ENCODE measurements around the gene TIMM10. TPM values are rescaled to one million over a fixed set of nuclear protein-coding genes. Genes with fewer than 3 reads are reported as not detected.

The TIMM10 gene
- total and polyA plus RNA-seq, 8 donors: 21.7 to 41.0 (median 33.6) TPM

- no peak for ATAC-seq
- Histone ChIP-seq H3K4me3 (no peak overlapping the region), H3K36me3 (peaks cover 0 to 3% of the 10 kb centered on the region in 2 donors), H3K9me3 (no peaks in the 10 kb centered on the region), H3K27ac (no peak overlapping the region), H3K27me3 (peaks cover 5 to 59% of the 10 kb centered on the region in 2 donors), H3K4me1 (peaks cover 22 to 58% of the 10 kb centered on the region in 2 donors)
- no peak for TF ChIP-seq CTCF (IDR thresholded peaks at IDR 0.05)
- intact Hi-C loops (cut with DNase I): no loop called here
- no peak for DNase-seq
Observed at GRCh38 chr11:57479021-57479663, 51.4 kb downstream of the TIMM10 start.

Other genes with a start within 250 kb of the TIMM10 start
- gene TNKS1BP1, start 205.8 kb downstream of the TIMM10 start, total RNA-seq: 100 to 1,000 TPM; 156 to 203 TPM
- 100 to 1,000 TPM; 119 to 157 (median 130) TPM for gene TNKS1BP1, start 205.8 kb downstream of the TIMM10 start, polyA plus RNA-seq (ENCODE audit: insufficient read length in 6 of 6)
- gene SSRP1, start 194.9 kb downstream of the TIMM10 start, total RNA-seq: 10 to 100 TPM; 57.3 to 86.3 TPM
- gene SSRP1, start 194.9 kb downstream of the TIMM10 start, polyA plus RNA-seq (ENCODE audit: insufficient read length in 6 of 6): 100 to 1,000 TPM; 162 to 208 (median 182) TPM
- gene P2RX3, start 192.4 kb downstream of the TIMM10 start, total RNA-seq: not detected
- under 1 TPM; 0.17 to 0.58 (median 0.28) TPM for gene P2RX3, start 192.4 kb downstream of the TIMM10 start, polyA plus RNA-seq (ENCODE audit: insufficient read length in 6 of 6)
- not detected for gene PRG3, start 149.6 kb downstream of the TIMM10 start, total RNA-seq
- gene PRG3, start 149.6 kb downstream of the TIMM10 start, polyA plus RNA-seq (ENCODE audit: insufficient read length in 6 of 6): 1 to 10 TPM in 1 of 6 donors, under 1 TPM in 5; 0.43 to 1.0 (median 0.76) TPM
- gene PRG2, start 140.1 kb downstream of the TIMM10 start, total RNA-seq: under 1 TPM in 1 of 2 donors, not detected in 1; 0.34 TPM
- gene PRG2, start 140.1 kb downstream of the TIMM10 start, polyA plus RNA-seq (ENCODE audit: insufficient read length in 6 of 6): 1 to 10 TPM in 5 of 6 donors, under 1 TPM in 1; 0.84 to 1.7 (median 1.4) TPM
- gene SLC43A3, start 103.6 kb downstream of the TIMM10 start, total RNA-seq: 100 to 1,000 TPM in 1 of 2 donors, 10 to 100 TPM in 1; 95.6 to 185 TPM
- 10 to 100 TPM; 35.0 to 45.1 (median 40.2) TPM for gene SLC43A3, start 103.6 kb downstream of the TIMM10 start, polyA plus RNA-seq (ENCODE audit: insufficient read length in 6 of 6)
- 1 to 10 TPM; 2.5 to 4.8 TPM for gene RTN4RL2, start 70.2 kb downstream of the TIMM10 start, total RNA-seq
- gene RTN4RL2, start 70.2 kb downstream of the TIMM10 start, polyA plus RNA-seq (ENCODE audit: insufficient read length in 6 of 6): 1 to 10 TPM in 5 of 6 donors, under 1 TPM in 1; 0.87 to 3.7 (median 2.5) TPM
- gene SLC43A1, start 15.1 kb downstream of the TIMM10 start, total RNA-seq: 10 to 100 TPM; 11.8 to 25.3 TPM
- 10 to 100 TPM; 11.7 to 19.6 (median 18.0) TPM for gene SLC43A1, start 15.1 kb downstream of the TIMM10 start, polyA plus RNA-seq (ENCODE audit: insufficient read length in 6 of 6)
- gene SMTNL1, start 6.8 kb upstream of the TIMM10 start, total RNA-seq: not detected
- under 1 TPM; 0.13 to 0.80 (median 0.42) TPM for gene SMTNL1, start 6.8 kb upstream of the TIMM10 start, polyA plus RNA-seq (ENCODE audit: insufficient read length in 6 of 6)
- 100 to 1,000 TPM in 1 of 2 donors, 10 to 100 TPM in 1; 97.1 to 109 TPM for gene UBE2L6, start 36.9 kb upstream of the TIMM10 start, total RNA-seq
- gene UBE2L6, start 36.9 kb upstream of the TIMM10 start, polyA plus RNA-seq (ENCODE audit: insufficient read length in 6 of 6): 10 to 100 TPM; 56.1 to 67.0 (median 62.9) TPM
- gene SERPING1, start 66.9 kb upstream of the TIMM10 start, total RNA-seq: 100 to 1,000 TPM; 195 to 329 TPM
- gene SERPING1, start 66.9 kb upstream of the TIMM10 start, polyA plus RNA-seq (ENCODE audit: insufficient read length in 6 of 6): 100 to 1,000 TPM; 172 to 206 (median 193) TPM
- 1 to 10 TPM; 1.2 to 2.3 TPM for gene YPEL4, start 119.2 kb upstream of the TIMM10 start, total RNA-seq
- 10 to 100 TPM in 1 of 6 donors, 1 to 10 TPM in 5; 5.9 to 10.1 (median 7.0) TPM for gene YPEL4, start 119.2 kb upstream of the TIMM10 start, polyA plus RNA-seq (ENCODE audit: insufficient read length in 6 of 6)
- 10 to 100 TPM; 10.1 to 13.1 TPM for gene CLP1, start 127.0 kb upstream of the TIMM10 start, total RNA-seq
- 10 to 100 TPM; 11.9 to 14.3 (median 13.3) TPM for gene CLP1, start 127.0 kb upstream of the TIMM10 start, polyA plus RNA-seq (ENCODE audit: insufficient read length in 6 of 6)
- gene ZDHHC5, start 137.4 kb upstream of the TIMM10 start, total RNA-seq: 10 to 100 TPM; 69.9 to 83.6 TPM
- 10 to 100 TPM; 37.5 to 48.8 (median 41.0) TPM for gene ZDHHC5, start 137.4 kb upstream of the TIMM10 start, polyA plus RNA-seq (ENCODE audit: insufficient read length in 6 of 6)
- 10 to 100 TPM; 11.0 to 11.8 TPM for gene MED19, start 181.5 kb upstream of the TIMM10 start, total RNA-seq
- 10 to 100 TPM; 14.0 to 21.9 (median 16.0) TPM for gene MED19, start 181.5 kb upstream of the TIMM10 start, polyA plus RNA-seq (ENCODE audit: insufficient read length in 6 of 6)
- 10 to 100 TPM; 67.7 to 88.3 TPM for gene TMX2, start 181.8 kb upstream of the TIMM10 start, total RNA-seq
- 100 to 1,000 TPM in 1 of 6 donors, 10 to 100 TPM in 5; 88.0 to 107 (median 93.9) TPM for gene TMX2, start 181.8 kb upstream of the TIMM10 start, polyA plus RNA-seq (ENCODE audit: insufficient read length in 6 of 6)
- 100 to 1,000 TPM in 1 of 2 donors, 10 to 100 TPM in 1; 94.1 to 108 TPM for gene SELENOH, start 210.7 kb upstream of the TIMM10 start, total RNA-seq
- 100 to 1,000 TPM; 100 to 130 (median 116) TPM for gene SELENOH, start 210.7 kb upstream of the TIMM10 start, polyA plus RNA-seq (ENCODE audit: insufficient read length in 6 of 6)
- gene BTBD18, start 221.1 kb upstream of the TIMM10 start, total RNA-seq: not detected
- gene BTBD18, start 221.1 kb upstream of the TIMM10 start, polyA plus RNA-seq (ENCODE audit: insufficient read length in 6 of 6): under 1 TPM; 0.21 to 0.56 (median 0.31) TPM
- 100 to 1,000 TPM; 187 to 217 TPM for gene CTNND1, start 231.0 kb upstream of the TIMM10 start, total RNA-seq
- gene CTNND1, start 231.0 kb upstream of the TIMM10 start, polyA plus RNA-seq (ENCODE audit: insufficient read length in 6 of 6): 100 to 1,000 TPM; 229 to 301 (median 268) TPM